IPS-NIHi7 (cell line): Measurements from ENCODE around the gene TBX15.
"Not testable (repeated sequence)": the region's sequence is repeated elsewhere in the genome, so short reads cannot be mapped to it uniquely, and the experiment has no call there.

Experiments
- DNase-seq: peaks from one replicate; pipeline ENCODE4 v3.0.0; 2012; ENCODE audit warnings: mixed read lengths; ENCODE audit errors: extremely low spot score

The TBX15 gene

DNA sequence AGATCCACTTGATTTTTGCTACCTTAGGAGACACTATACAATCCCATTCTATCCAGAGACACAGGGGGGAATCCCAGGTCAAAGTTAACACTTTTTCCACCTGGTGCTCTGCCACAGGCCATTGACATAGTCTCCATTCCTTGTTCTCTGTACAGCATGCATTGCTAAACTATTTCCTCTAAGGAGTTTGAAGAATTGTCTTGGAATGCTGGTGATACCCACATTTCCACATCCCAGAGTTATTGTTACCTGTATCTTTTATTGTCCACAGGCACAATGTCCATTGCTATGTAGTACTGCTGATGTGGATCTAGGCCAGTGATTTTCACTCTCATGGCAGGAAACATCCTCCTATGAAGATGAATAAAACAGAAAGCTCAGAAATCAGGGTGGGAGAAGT lies 61.9 kb downstream of the TBX15 start:
- no peak for DNase-seq

DNA sequence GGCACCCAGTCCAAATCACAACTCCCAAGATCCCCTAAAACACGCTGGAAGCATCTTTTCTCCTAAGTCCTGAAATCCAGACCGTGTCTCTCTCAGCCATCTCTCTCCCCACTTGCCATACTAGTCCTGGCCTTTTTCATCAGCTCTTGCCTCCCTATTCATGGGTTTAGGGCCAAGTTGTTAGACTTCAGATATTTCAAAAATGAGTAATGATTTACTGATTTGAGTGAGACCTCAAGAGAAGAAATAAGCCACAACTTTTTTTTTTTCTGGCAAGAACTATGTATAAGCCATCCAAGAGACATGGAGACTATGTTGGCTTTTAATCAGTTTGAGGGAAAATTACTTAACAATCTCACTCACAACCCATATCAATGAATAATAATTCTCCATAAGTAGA lies 62.5 kb downstream of the TBX15 start:
- DNase-seq = no peak

DNA sequence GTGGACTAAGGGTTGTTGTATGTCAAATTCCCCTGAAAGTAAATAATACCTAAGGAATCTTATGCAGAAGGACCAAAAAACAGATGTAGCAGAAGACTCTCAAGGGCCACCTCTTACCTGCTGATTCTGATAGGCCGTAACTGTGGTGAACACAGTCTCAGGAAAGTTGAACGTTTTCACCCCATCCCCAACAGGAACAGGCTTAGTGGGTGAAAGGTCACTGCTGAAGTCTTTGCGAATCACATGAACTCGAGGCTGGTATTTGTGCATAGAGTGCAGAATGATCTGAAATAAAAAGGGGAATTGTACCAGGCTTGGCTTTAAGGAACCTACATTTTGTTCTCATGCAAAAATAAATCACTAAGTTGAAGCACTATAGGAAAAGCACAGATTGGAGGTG lies 64.8 kb downstream of the TBX15 start:
- DNase-seq = no peak

DNA sequence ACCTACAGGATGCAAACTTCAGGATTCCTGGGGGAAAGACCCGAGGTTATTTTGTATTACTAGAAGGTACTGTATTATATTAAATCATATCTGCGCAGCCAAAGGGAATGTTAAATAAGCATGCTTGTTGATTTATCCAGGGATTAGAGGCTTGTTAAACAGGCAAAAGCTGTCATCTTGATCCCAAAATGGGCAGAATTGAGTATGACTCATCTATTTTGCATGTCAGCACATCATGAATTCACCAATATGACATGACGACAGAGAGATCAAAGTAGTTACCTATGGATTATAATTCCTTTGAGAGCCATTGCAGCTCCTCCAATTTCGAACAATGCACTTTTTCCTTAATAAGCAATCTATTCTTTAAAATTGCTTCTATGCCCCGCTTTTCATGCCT lies 66.1 kb downstream of the TBX15 start:
- DNase-seq = no peak

DNA sequence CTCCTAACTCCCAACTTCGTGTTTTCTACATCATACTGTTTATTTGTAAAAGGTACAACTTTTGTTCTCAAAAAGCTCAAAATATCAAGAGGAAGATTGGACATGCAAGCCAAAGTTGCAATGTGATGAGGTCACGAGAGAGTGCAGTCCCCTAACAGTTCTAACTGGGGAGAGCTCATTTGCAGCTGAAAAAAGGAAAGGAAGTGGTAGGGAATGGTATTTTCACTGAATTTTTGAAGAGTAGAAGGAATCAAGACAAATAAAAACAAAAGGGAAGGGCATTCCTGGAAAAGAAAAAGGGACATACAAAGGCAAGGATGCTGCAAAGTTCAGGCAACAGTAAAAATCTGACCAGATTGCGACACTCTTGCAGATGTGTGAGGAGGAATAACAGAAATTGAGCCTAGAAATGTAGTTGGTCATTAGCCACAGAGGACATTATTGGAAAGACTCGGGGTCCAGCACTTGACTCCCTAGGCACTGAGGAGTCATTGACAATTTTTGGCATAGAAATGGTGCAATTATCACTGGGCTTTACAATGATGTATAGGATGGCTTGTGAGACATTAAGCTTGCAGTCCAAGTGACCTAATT lies 67.9 kb downstream of the TBX15 start:
- no peak for DNase-seq

DNA sequence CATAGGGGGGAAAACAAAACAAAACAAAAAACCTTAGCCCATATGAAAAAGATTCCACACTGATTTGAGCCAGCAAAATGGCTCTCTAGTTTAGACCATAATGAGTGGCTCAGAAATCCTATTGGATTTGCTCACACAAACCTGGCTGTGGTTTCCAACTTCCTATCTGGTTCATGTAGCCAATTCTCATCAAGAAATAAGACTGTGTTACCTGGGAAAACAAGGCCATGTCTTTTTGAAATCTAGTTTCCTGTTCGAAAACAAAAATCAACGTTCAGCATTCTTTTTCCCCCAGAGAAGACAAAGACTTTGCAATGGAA lies 69.2 kb downstream of the TBX15 start:
- no peak for DNase-seq

DNA sequence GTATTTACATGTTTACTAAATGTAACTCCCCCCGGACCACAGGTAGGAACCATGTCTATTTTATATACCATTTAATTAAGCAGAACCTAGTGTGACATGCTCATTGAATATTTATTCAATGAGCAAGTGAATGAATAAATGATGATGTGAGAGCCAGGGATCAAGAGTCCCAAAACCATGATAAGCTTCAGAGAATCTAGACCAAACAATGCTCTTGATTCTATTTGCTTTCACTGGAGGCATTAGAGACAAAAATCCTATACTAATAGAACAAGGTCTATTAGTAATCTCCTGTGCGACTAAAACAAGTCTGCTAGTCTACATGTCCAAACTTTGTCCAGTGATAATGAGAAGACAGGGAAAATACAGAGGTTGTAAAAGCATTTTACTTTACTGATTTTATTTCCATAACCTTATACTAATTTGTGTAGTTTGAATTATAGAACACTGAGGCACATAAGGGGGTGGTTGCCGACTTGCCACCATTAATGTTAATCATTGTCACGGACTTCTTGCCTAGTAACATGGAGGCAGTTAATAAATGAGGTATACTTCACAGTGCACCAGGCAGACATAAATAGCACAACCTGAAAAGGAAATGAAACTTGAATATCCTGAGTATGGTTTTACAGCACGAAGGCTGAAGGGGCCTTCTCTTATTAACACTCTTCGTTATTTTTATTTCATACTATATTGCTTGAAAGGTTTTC lies 69.8 kb downstream of the TBX15 start:
- DNase-seq = no peak

DNA sequence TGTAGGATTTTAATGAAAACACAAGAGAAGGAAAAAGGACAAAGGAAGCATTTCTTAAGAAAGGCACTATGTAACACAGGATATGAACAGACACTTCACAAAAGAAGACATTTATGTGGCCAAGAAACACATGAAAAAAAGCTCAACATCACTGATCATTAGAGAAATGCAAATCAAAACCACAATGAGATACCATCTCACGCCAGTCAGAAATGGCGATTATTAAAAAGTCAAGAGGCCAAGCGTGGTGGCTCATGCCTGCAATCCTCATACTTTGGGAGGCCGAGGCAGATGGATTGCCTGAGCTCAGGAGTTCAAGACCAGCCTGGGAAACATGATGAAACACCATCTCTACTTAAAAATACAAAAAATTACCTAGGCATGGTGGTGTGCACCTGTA lies 71.8 kb downstream of the TBX15 start:
- not testable (repeated sequence) for DNase-seq

DNA sequence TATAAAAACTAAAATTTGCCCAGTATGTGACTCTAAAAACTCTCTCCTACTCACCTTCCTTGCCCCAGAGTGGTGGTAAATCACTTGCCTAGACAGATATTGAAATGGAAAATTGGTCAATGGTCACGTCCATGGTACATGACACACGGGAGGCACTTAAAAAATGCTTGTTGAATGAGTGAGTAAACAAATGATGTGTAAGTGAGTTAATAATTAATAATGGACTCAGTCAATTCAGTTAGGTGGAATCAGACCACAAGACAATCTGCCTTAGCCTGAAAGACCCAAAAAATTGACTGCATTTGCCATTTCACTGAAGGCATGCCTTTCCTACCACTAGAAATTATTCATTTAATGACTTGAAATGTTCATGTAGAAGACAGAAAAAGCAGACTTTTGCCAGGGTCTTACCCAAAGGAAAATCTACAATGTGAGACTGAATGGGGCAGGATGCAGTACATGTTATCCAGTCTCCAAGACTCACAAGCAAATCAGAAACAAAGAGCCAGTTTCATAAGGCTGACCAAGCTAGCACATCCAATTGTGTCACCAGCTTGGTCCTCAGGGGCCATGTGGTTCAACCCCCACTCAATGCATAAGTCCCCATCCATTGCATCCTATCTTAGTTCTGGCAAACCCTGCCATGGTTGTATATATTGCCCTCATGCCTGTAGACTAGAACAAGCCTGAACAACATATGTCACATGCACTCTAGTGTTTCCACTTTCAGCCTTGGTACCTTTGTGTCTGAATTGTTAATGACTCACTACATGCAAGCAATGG lies 73.6 kb downstream of the TBX15 start:
- DNase-seq = no peak

DNA sequence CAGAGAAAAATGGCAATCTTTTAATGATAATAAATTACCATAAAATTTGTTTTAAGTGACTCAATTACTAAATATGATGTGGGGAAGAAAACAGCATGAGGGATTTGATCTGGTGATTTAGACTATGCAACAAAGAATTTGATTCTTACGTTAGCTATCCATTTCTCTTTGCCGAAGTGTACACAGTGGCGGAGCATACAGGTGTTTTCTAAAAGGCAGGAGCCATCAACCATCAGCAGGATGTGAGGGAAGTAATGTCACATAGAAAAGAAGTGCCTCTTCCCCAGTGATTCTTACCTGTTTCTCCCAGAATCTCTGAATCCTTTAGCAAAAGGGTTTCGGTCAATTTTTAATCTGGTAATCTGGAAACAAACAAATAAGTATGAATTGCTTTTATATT lies 74.3 kb downstream of the TBX15 start:
- DNase-seq = no peak

DNA sequence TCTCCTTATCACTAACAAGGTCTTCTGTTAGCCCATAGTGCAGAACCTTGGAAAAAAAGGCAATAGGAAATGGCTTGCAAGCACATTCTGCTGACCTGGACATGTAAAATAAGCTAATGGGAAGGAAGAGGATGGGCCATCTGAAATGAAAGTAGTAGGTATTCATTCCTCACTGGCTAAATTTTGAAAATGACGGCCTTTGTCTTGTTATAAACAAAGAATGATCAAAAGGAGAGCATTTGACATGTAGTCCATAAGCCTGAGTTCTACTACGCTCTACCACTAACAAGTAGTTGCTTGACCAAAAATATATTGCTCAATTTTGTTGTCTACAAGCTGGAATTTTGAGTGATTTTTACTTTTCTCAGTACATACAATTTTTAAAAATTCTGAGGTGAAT lies 75.6 kb downstream of the TBX15 start:
- DNase-seq = no peak

DNA sequence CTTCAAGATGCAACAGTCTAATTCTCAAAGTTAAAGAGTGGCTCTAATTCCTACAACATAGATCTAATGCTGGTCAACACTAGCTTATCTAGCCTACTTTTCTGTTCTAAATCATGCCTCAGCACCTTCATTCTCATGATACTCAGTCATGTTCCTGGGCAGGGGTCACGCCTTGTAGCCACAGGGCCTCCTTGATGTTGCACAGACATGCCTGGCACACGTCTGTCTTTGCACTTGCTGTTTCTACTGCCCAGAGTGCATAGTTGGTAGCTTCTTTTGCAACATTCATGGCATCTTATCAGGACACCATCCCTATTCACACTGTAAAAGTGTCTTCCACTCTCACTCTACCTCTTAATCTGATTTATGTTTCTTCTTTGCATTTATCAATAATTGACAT lies 76.6 kb downstream of the TBX15 start:
- no peak for DNase-seq

DNA sequence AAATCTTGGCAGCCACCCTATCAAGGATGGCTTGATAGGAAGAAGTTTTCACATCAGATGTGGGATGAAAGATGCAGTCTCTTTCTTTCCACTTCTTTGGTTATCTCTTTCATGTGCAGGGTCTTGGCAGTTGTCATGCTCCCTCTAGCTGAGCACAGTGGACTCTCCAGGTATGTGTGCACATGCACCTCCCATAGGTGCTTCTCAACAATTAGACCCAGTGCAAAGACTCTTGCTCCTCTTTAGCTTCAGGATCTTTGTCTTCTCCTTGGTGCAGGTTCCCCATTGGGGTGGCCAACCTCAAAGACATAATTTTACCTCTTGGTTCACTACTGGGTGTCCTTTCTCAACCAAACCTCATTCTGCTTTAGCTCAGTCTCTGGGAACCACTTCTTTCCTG lies 80.7 kb downstream of the TBX15 start:
- DNase-seq = no peak

DNA sequence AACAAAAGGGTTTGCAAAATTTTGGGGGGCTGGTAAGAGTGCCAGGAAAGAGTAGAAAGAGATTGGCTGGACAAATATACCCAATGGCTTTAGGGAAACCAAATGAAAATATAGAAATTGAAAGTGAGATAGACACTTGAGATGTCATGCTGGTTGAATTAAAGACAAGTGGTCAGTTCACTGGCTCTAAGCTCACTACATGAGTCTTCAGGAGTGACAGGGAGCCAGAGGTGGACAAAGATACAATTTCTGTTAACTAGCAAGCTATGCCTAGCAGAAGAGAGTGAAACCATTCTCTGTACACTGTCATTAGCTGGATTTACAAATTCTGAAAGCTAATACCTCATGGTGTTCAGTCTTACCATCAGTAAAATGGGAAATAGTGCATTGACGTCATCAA lies 82.5 kb downstream of the TBX15 start:
- no peak for DNase-seq

DNA sequence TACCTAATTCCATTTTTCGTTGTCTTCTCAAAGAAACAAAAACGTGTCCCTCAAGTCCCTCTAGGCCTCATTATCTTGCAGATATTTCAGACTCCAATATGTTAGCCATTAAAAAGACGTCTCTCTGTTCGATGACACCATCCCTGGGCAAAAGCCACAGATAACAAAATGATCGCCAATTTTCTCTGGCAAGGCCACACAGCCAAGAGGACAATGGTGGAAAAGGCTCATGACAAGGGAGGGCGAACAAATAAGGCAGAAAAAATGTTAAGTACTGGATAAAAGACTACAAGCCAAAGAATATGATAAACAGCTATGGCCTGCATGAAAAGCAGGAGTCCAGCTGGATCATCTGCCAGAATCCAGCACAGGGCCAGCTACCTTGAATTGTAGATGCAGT lies 82.9 kb downstream of the TBX15 start:
- no peak for DNase-seq

DNA sequence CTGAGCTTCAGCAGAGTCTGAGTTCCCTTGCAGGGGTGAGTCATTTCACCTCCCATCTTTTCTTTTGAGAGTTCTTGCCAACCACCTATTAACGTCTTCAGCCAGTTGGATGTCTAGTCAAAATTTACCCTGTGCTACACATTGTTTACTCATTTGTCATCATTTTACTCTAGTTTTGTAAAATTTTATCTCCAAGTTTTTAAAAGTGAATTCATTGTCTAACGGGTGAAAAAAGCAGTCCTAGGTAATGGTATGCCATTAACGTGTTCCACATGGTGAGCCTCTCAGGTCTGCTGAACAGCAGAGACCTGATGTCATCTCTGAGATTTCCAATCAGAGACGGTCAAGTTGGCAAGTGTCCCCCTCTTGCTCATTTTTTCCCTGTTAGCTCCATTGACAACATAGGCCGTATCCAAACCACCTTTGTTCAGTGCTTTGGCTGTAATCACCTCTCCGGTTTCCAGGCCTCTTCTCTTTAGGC lies 85.4 kb downstream of the TBX15 start:
- DNase-seq = no peak

DNA sequence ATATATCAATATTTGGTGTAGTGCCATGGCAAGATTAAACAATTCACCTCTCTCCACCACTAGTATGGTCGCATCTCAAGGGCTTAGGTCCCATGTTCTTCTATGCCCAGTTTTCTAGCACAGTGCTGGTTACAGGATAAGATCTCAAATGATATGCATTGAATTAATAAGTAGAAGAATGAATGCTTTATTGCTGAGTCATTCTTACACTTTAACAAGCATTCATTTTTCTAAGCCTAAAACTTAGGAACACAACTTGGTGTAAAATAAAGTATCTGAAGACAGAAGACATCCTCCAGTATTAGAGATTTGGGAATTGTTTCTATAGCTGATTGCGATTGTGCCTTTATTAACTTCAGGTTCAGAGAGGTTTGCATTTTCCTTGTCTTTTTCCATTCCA lies 85.8 kb downstream of the TBX15 start:
- DNase-seq = no peak

DNA sequence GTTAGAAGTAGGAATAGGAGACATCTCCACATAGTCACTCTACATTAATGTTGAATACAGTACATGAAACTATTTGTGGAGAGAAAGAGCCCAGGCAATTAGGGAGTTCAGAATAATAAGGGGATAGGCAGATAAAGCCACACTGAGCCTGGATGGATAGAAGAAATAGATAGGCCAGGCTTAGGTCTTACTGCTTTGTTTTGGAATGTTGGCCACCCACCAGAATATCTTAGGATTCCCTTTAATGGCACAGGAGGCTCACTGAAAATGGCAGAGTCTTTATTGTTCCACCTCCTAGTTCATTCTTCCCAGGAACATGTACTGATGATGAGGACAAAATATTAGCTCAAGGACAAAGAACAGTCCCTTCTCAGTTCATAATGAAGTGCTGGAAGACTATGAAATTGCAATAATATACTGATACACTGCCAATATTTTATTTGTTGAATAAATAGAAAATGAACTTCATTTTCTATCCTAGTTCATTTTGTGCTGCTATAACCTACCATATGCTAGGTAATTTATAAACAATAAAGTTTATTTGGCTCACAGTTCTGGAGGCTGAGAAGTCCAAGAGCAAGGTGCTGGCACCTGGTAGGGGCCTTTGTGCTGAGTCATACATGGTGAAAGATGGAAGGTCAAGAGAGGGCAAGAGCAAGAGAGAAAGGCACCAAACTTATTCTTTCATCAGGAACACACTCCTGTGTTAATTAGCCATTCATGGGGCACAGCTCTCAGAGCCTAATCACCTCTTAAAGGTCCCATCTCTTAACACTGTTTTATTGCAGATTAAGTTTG lies 87.3 kb downstream of the TBX15 start:
- DNase-seq = no peak

DNA sequence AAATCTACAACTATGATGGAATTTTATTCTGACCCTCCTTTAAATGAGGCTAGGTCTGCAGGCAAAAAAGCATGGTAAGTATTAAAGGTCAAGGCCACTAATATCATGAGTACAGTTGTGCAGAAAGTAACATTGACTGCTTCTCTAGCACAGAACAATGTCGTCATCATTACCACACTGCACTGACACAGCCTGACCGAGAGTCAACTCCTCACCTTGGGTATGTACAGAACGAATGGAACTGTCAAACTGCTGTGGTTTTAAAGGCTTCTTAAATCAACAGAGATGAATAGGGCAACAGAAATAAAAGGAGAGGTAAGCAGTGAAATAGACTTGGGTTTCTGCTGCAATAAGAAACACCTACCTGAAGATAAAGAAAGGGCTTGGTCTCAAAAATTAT lies 88.8 kb downstream of the TBX15 start:
- DNase-seq = no peak

DNA sequence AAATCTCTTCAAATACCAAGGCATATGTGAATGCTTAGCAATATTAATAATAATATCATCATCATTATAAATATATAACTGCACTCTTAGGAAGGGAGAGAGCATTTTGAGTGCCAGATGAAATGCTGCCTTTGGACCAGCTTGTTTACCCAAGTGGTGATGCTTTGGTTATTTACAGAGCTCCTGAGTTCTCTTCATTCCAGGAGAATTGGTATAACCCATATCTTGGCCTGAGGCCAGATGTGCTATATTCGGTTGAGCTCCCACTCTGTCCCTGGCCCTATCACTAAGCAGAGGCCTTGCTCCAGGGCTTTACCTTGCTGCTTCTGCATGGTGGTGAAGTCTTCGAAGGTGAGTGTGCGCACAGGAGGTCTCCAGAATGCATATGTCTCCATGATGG lies 89.4 kb downstream of the TBX15 start:
- DNase-seq = no peak

DNA sequence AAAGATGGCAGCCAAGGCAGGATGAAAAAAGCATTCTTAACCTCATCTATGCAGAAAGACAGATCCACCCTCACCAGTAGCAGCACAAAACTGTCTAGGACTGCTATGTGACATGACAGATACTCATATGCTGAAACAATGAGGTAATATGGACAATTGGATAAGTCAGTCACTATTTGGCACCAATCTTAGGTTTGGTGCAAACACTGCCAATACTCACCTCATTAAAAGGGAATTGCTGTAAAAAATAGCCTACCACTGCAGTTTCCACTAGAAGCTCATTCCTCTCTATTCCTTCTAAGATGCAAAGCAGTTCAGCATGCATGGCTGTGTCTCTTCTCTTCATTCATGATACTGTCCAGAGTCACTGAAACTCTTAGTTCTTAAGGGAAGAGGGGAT lies 91.7 kb downstream of the TBX15 start:
- no peak for DNase-seq

DNA sequence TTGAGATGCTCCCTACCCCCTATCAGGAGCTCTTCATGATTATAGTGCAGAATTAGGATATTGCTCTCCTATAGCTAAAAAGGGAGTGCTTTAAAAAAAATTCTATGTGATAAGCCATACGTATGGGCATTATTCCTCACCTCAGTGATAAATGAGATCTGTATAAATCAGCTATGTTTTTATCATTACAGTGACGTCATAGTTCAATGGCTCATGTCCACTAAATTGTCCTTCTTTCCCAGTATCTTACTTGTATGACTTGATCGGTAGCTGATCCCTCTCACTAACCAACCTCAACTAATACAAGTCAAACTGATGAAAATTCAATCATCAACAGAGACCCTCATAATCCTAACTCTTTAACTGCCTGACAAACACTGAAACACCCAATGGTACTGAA lies 93.3 kb downstream of the TBX15 start:
- DNase-seq = no peak
